ENCODE results near the gene CALCOCO1.

GRCh38 chr12:53719649-53720048, 7.6 kb downstream of the CALCOCO1 start:
- TF ChIP-seq EP300 (IDR thresholded peaks at IDR 0.05; ENCODE audit: low read length): no peak
- TF ChIP-seq GATAD2B (IDR thresholded peaks at IDR 0.05; ENCODE audit: borderline replicate concordance): no peak
- TF ChIP-seq ZNF274 (IDR thresholded peaks at IDR 0.05; ENCODE audit: borderline replicate concordance, low read depth, low read length): no peak
- TF ChIP-seq NR3C1 (CRISPR knock-in tag; IDR thresholded peaks at IDR 0.05): no peak
- no peak for TF ChIP-seq TCF7L2 (IDR thresholded peaks at IDR 0.05; ENCODE audit: low read depth, low read length)
- no peak for TF ChIP-seq CTCF (IDR thresholded peaks at IDR 0.05 in 2 of 3, conservative IDR thresholded peaks at IDR 0.05 in 1 of 3; ENCODE audit: insufficient read depth in 2 of 3, low read depth in 1 of 3, low read length in 3 of 3)
- TF ChIP-seq NR2C2 (CRISPR knock-in tag; IDR thresholded peaks at IDR 0.05): no peak
- no peak for TF ChIP-seq NR2C2 (tag; IDR thresholded peaks at IDR 0.05)
- TF ChIP-seq ZNF551 (CRISPR knock-in tag; IDR thresholded peaks at IDR 0.05): no peak
